ENCODE data around the gene ADSS1.

ADSS1 gene

DNA sequence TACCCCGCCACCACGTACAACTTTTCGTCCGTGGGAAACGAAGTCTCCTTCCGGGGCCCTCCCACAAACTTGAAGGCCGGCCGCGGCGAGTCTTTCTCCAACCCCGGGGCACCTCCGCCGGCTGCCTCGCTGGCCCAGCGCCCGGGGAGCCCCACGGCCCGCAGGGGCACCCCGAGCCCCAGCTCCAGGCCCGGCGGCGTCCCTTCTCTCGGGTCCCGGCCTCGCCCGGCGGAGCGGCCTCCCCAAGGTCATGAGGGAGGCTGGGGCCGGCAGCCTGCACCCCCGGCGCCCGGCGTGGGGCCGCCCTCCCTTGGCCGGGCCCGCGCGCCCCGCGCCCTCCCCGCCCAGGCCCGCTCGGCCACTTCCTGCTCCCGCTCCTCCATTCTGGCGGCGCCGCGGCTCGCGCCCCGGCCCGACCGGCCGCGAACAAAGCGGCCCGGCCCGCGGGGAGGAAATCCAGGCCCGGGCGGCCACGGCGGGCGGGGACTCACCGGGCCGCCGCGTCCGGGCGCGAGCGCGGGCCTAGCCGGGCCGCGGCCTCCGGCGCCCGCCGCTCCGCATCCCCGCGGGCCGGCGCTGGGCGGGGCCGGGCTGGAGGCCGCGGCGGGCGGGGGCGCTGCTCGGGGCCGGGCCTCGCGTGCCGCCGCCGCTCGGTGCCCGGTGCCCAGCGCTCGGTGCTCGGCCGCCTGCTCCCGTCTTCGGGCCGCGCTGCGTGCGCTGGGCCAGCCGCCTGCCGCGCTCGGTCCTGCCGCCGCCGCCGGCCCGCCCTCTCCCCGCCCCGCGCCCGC lies 71.2 kb downstream of the ADSS1 start, which contains the start of gene AKT1:
Gene AKT1 (minus strand): TSS at position 756 of the 788 bp plus-strand sequence. CDS start 3,105 bp downstream, outside the sequence.
- DNase-seq (ENCODE audit: low read depth in 2 of 2), result peak in 1 of 2 donors; percentile 21

DNA sequence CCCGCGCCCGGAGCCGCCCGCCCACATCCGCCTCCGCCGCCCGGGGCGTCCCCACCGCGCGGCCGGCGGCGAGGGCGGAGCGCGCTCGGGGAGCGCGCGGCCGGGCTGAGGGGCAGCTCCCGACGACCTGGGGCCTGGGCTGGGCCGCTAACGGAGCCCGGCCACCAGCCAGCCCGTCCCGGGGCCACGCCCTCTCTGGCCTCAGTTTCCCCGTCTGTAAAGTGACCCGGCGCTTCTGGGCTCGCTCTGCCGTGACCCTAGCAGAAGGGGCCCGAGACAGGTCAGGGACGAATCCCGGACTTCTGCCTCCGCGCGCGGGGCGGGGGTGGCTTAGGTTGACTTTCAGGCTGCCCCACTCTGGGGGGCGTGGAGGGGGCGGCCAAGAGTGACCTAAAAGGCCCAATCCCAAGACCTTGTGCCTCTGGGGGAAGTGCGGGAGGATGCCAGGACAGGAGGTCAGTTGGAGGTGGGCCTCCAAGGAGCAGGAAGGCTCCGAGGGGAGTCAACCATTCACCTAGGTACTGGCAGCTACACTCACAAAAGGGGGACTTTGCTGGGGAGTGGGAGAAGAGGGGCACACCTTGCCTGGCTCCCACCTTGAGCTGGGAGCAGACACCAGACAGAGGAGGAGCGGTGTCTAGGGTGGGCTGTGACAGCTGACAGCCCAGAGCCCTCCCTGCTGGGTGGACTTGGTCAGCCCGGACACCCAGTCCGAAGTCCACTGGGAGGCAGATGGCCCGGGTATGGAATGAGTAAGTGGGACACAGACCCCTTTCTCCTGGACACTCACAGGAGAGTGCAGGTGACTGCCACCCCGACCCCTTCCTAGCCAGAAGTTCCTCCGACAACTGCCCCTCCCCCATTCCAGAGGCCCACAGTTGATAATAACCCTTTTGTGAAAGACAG lies 72.0 kb downstream of the ADSS1 start:
- peak; percentile 52 to 70 for DNase-seq (ENCODE audit: low read depth in 2 of 2)

DNA sequence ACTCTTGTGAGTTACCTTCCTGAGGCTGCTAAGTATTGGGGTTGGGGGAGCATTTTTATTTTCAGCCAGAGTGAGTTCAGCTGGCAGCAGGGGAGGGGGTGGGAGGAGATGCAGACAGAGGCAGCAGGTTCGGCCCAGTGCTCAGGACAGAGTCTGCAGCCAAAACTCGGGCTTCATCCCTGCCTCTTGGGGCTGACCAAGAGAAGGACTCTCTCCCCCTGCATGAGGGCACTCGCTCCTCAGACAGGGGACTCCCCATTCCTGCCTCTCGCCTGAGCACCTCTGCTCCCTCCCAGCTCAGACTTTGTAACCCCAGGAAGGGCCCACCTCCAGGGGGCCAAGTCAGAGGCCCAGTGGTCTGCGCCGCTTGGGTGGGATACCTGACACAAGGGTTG lies 72.7 kb downstream of the ADSS1 start:
- DNase-seq (ENCODE audit: low read depth in 2 of 2), result no peak
